Osteoblast (primary cell): ENCODE results near the gene UMPS. TPM values are rescaled to one million over a fixed set of nuclear protein-coding genes. Genes with fewer than 3 reads are reported as not detected.

Experiments used
- DNase-seq: peaks from one replicate; pipeline ENCODE4 v3.0.0; 2011; ENCODE audit warnings: low spot score, mixed read lengths; ENCODE audit not compliant: insufficient read length; ENCODE audit errors: missing footprints
- H2AFZ ChIP-seq: 2 replicates; pipeline ENCODE4 v1.6.0; 2011; ENCODE audit warnings: mild to moderate bottlenecking, low read length
- H3K27ac ChIP-seq: 2 replicates; pipeline ENCODE4 v1.5.1; 2011; ENCODE audit warnings: mild to moderate bottlenecking, low read depth, low read length, moderate library complexity
- H3K27me3 ChIP-seq: 2 replicates; pipeline ENCODE4 v1.6.0; 2012; ENCODE audit warnings: mild to moderate bottlenecking, control low read depth, inconsistent platforms, low read length, moderate library complexity; ENCODE audit not compliant: insufficient read depth
- H3K36me3 ChIP-seq: 2 replicates; pipeline ENCODE4 v1.5.1; 2011; ENCODE audit warnings: mild to moderate bottlenecking, low read length, control low read depth, moderate library complexity; ENCODE audit not compliant: insufficient read depth
- H3K4me1 ChIP-seq: 2 replicates; pipeline ENCODE4 v1.5.1; 2011; ENCODE audit warnings: mild to moderate bottlenecking, low read length, control low read depth, moderate library complexity; ENCODE audit not compliant: insufficient read depth
- H3K4me2 ChIP-seq: 2 replicates; pipeline ENCODE4 v1.6.0; 2011; ENCODE audit warnings: mild to moderate bottlenecking, low read length; ENCODE audit not compliant: insufficient read depth
- H3K4me3 ChIP-seq: fragments of 200-600 bp; sonication (generic); 3 replicates; pipeline ENCODE4 v1.5.1; 2012; ENCODE audit warnings: mild to moderate bottlenecking, low read length, inconsistent platforms; ENCODE audit not compliant: insufficient read depth
- H3K79me2 ChIP-seq: 2 replicates; pipeline ENCODE4 v1.6.0; 2012; ENCODE audit warnings: mild to moderate bottlenecking, low read length, control low read depth, inconsistent platforms; ENCODE audit not compliant: insufficient read depth
- H3K9me3 ChIP-seq: 2 replicates; pipeline ENCODE4 v1.5.1; 2011; ENCODE audit warnings: low read depth, low read length, control low read depth
- H4K20me1 ChIP-seq: 2 replicates; pipeline ENCODE4 v1.6.0; 2012; ENCODE audit warnings: mild to moderate bottlenecking, low read length, control low read depth; ENCODE audit not compliant: insufficient read depth
- total RNA-seq: library from RNA; depleted of rRNA; stranded (reverse); fragments of >200 nt; gene quantifications from 2 replicates; pipeline ENCODE4 v1.2.3, GENCODE V29; 2012
- TF ChIP-seq, protein P1 (sequence below): IDR thresholded peaks from 2 replicates; pipeline ENCODE4 v1.5.1; 2011; ENCODE audit warnings: mild to moderate bottlenecking, low read depth, low read length, moderate library complexity; ENCODE audit errors: extremely low read depth

Gene UMPS
- total RNA-seq, 1 donor, result 19.5 TPM

DNA sequence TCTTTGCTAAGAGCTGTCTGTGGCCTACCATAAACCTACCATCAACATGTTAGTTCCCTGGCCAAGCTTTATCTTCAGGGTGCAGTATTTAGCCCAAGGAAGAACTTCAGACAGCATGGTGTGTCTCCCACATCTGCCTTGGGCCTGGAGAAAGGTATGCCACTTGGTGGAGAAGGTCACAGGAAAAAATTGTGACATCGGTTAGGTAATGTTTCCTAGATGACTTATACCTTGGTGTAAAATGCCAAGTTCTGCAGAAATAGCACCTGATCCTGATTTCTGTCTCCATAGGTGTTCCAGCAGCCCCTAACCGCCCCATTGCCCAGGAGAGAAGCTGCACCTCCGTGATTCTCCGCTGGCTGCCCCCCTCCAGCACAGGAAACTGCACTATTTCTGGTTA lies 33.0 kb upstream of the UMPS start:
- Histone ChIP-seq H3K4me1 (peaks cover 18% of the 10 kb centered on the region), H3K79me2 (no peaks in the 10 kb centered on the region), H2AFZ (no peak overlapping the region), H3K9me3 (no peaks in the 10 kb centered on the region), H4K20me1 (no peaks in the 10 kb centered on the region), H3K27ac (no peak overlapping the region), H3K4me2 (no peak overlapping the region), H3K4me3 (no peak overlapping the region), H3K36me3 (no peaks in the 10 kb centered on the region), H3K27me3 (no peaks in the 10 kb centered on the region)
- no peak for DNase-seq
- TF ChIP-seq, protein P1, sequence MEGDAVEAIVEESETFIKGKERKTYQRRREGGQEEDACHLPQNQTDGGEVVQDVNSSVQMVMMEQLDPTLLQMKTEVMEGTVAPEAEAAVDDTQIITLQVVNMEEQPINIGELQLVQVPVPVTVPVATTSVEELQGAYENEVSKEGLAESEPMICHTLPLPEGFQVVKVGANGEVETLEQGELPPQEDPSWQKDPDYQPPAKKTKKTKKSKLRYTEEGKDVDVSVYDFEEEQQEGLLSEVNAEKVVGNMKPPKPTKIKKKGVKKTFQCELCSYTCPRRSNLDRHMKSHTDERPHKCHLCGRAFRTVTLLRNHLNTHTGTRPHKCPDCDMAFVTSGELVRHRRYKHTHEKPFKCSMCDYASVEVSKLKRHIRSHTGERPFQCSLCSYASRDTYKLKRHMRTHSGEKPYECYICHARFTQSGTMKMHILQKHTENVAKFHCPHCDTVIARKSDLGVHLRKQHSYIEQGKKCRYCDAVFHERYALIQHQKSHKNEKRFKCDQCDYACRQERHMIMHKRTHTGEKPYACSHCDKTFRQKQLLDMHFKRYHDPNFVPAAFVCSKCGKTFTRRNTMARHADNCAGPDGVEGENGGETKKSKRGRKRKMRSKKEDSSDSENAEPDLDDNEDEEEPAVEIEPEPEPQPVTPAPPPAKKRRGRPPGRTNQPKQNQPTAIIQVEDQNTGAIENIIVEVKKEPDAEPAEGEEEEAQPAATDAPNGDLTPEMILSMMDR, result no peak

DNA sequence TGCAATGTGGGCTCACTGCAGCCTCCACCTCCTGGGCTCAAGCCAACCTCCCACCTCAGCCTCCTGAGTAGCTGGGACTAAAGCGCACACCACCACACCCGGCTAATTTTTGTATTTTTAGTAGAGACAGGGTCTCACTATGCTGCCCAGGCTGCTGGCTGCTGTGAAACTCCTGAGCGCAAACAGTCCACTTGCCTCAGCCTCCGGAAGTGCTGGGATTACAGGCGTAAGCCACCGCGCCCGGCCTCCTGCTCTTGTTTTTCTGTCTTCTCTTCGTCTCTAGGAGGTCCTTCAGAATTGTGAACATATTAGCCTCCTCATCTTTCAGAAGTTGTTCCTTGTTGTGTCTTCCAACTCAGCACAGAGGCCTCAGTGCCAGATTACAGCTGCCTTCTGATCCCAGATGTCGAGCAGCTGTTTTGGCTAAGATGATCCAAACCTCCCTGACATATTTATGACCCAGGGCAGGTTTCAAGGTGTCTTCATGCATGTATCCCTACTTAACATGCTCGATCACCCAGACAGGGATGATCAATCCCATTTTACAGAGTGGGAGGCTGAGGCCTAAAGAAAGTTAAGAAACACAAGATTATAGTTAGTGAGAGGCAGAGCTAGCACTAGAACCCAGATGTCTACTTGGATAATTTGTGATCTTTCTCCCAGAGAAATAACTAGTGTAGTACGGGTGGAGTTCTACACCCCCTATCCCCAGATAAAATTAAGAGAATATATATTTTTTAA lies 32.1 kb upstream of the UMPS start:
- no peaks in the 10 kb centered on the region for H4K20me1 ChIP-seq
- H2AFZ ChIP-seq, result no peak overlapping the region
- H3K27ac ChIP-seq, result no peak overlapping the region
- H3K4me2 ChIP-seq, result no peak overlapping the region
- no peak overlapping the region for H3K4me3 ChIP-seq
- no peaks in the 10 kb centered on the region for H3K36me3 ChIP-seq
- H3K79me2 ChIP-seq, result no peaks in the 10 kb centered on the region
- TF ChIP-seq, protein P1, result no peak
- H3K27me3 ChIP-seq, result no peaks in the 10 kb centered on the region
- H3K9me3 ChIP-seq, result no peaks in the 10 kb centered on the region
- DNase-seq, result no peak
- peaks cover 18% of the 10 kb centered on the region for H3K4me1 ChIP-seq

DNA sequence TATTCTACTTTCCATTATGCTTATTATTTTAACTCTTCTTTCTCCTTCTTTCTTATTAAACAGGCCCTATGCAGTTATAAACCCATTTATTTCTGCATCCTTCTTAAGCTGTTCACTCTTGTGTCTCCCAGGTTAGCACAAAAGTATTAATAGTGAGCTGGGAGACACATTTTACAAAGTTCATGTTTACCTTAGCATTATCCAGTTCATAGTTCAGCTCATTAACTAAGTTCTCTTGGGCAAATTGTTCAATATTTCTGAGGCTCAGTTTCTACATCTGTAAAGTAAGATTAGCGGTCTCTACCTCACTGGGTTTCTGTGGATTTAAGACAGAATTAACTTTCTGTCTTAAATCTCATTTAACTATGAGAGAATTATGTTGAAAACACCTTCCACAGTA lies 31.2 kb upstream of the UMPS start:
- TF ChIP-seq, protein P1, result no peak
- no peaks in the 10 kb centered on the region for H3K9me3 ChIP-seq
- H3K4me3 ChIP-seq, result no peak overlapping the region
- no peaks in the 10 kb centered on the region for H3K36me3 ChIP-seq
- no peak overlapping the region for H3K27ac ChIP-seq
- peaks cover 18% of the 10 kb centered on the region for H3K4me1 ChIP-seq
- H2AFZ ChIP-seq, result no peak overlapping the region
- H3K4me2 ChIP-seq, result no peak overlapping the region
- H4K20me1 ChIP-seq, result no peaks in the 10 kb centered on the region
- H3K79me2 ChIP-seq, result no peaks in the 10 kb centered on the region
- H3K27me3 ChIP-seq, result no peaks in the 10 kb centered on the region
- no peak for DNase-seq

DNA sequence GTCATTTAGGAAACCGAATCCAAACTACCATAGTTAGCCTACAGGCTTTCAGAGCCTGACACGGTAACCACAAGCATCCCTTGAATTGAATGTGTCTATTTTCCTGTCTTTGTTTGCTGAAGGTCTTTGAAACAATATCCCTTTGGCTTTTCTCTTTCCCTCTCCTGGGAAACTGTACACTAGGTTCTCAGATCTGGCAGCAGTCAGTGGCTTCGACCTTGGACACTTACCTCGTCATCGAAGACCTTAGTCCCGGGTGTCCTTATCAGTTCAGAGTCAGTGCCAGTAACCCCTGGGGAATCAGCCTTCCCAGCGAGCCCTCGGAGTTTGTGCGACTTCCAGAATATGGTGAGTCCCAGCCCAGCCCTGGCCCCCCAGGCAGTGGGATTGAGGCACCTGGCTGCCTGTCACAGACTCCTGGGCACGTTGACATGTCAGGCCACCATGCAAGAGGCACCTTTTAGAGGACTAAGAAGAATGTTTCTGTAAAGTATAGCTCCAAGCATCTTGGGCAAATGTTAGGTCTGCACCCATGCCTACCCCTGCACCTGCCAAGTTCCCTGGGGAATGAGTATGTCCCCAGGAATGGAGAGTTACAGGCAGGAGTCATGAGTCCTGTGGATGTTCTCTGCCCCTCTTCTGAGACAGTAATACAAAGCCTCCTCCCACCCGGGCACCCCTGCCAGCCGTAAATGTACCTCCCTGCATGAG lies 30.4 kb upstream of the UMPS start:
- no peaks in the 10 kb centered on the region for H3K36me3 ChIP-seq
- H3K4me3 ChIP-seq, result no peak overlapping the region
- no peaks in the 10 kb centered on the region for H3K9me3 ChIP-seq
- no peaks in the 10 kb centered on the region for H4K20me1 ChIP-seq
- H3K79me2 ChIP-seq, result no peaks in the 10 kb centered on the region
- peaks cover 18% of the 10 kb centered on the region for H3K4me1 ChIP-seq
- H3K27ac ChIP-seq, result no peak overlapping the region
- H3K27me3 ChIP-seq, result no peaks in the 10 kb centered on the region
- no peak overlapping the region for H3K4me2 ChIP-seq
- H2AFZ ChIP-seq, result no peak overlapping the region
- no peak for DNase-seq
- TF ChIP-seq, protein P1, result no peak
